Hematopoietic multipotent progenitor cell treated with erythropoietin and hydrocortisone succinate and interleukin-3 and kit ligand, for 8 days (in vitro differentiated cells): ENCODE measurements around the gene SLC35E3.

Experiments used
- DNase-seq: peaks from one replicate; pipeline ENCODE4 v3.0.0-alpha.2; 2015

Gene SLC35E3

DNA sequence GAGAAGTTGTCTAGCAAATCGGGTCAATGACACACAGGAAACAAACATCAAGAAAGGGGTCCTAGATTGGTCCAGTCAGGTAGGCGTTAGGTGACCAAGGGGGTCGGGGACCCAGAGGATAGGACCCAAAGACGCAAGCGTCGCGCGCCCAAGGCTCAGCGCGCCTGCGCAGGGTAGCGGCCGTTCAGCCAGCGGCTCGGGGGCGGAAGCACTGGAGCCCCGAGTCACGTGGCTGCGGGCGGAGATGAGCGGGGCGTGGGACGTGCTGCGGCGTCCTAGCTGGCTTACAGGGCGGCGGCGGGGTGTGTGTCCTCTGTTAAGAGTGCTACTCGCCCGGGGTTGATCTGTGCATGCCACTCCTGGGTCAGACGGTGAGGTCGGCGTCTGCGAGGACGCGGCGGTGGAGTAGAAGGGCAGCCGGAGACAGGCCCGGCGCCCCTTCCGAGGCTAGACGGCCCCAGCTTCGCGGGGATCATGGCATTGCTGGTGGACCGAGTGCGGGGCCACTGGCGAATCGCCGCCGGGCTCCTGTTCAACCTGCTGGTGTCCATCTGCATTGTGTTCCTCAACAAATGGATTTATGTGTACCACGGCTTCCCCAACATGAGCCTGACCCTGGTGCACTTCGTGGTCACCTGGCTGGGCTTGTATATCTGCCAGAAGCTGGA, at the start of gene SLC35E3:
Gene SLC35E3, plus strand, starts transcription at position 273 of the 668 bp plus-strand sequence. Its CDS starts 202 bp downstream, at position 475.
- DNase-seq, result peak; percentile 96

DNA sequence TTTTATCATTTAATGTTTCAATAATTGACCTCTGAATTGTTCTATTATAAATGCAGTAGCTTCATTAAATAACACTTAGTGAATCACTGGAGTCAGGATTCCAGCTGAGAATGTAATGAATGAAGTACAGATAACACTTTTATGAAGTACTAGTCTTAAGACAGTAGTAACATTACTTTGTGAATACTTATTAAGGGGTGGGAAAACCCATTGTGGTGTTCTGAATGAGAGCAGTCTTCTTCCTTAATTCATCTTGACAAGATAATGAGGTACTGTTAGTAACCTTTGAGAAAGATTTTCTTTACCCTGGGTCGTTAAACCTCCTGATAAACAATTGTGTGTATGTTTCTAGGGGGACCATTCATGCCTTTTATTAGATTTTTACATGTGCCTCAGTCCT, 46.5 kb upstream of the SLC35E3 start:
- DNase-seq, result no peak

DNA sequence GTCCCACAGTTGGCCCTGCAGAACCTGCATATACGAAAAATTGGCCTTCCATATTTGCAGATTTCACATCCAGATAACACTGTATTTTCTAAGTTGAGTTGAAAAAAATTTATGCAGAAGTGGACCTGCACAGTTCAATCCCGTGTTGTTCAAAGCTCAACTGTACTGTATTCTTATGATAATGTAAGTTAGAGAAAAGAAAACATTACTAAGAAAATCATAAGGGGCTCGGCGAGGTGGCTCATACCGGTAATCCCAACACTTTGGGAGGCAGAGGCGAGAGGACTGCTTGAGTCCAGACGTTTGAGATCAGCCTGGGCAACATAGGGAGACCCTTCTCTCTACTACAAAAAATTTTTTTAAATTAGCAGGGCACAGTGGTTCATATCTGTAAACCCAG, 18.2 kb upstream of the SLC35E3 start:
- DNase-seq, result no peak

DNA sequence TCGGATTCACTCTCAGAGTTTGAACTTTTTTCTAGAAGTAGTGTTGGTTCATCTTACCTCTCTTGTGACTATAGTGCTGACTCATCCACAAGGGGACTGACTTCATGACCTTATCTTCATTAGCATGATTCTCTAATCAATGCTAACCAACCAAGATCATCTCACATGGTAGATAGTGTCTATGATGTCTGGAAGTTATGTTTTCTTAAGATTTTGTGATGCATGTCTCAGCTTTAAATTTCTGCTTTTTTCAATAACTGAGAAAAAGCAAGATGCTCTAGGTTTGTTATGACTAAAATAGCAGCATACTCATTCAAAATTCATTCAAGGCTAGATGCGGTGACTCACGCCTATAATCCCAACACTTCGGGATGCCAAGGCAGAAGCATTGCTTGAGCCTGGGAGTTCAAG, 12.3 kb upstream of the SLC35E3 start:
- DNase-seq, result peak; percentile 11

DNA sequence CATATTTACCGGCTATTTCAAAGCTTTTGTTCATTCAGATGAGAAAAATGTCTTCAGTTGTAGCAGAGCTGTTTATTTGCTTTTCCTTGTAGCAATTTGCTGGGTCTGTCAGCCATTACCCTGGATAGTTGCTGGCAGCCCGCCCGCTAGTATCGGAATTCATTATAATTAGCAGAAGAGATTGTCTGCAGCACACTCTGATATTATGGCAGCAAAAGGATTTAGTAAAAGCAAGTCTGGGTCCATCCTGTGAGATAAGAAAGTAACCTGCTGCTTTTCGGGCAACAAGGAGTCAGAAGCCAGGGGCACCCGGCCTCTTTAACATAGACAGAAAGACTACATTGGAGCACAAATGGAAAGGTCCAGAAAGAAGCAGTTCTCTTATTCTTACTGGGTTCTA, 6.1 kb upstream of the SLC35E3 start:
- DNase-seq, result no peak

DNA sequence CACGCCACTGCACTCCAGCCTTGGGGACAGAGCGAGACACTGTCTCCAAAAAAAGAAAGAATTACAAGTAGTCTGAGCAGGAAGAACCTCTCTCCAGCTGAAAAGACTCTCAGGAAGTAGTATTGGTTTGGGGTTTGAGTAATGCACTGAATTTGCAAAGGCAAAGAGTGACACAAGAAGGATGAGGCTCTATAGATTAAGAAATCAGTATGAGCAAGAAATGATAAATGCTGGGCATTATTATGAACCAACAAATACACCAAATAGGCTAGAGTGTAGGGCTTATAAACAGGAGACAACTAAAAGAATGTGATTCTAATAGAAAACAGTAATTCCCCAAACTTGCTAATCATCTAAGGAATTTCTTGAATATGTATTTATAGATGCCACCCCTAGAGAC, 2.6 kb upstream of the SLC35E3 start:
- no peak for DNase-seq

DNA sequence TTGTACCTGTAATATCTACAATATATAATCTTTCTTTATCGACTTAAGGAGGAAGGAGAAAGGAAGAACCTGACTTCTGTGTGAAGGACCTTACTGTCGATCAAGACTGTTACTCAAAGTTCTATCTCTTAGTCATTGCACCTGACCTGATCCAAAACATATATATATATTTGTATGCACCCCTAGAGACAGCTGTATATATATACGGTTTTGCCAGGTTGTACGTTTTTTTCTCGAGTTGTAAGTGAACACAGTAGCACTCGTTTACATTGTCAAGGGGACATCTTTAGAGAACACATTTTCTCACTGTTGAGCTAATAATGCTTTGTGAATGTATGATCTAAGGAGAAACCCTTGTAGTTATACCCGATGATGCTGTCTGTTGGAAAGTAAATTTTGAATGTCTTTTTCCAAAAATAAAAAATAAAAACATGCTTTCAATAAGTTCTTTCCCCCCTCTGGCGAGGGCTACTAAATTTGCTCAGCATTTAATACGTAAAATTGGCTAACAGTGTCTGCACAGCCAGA, 536 bp upstream of the SLC35E3 start:
- DNase-seq, result no peak

DNA sequence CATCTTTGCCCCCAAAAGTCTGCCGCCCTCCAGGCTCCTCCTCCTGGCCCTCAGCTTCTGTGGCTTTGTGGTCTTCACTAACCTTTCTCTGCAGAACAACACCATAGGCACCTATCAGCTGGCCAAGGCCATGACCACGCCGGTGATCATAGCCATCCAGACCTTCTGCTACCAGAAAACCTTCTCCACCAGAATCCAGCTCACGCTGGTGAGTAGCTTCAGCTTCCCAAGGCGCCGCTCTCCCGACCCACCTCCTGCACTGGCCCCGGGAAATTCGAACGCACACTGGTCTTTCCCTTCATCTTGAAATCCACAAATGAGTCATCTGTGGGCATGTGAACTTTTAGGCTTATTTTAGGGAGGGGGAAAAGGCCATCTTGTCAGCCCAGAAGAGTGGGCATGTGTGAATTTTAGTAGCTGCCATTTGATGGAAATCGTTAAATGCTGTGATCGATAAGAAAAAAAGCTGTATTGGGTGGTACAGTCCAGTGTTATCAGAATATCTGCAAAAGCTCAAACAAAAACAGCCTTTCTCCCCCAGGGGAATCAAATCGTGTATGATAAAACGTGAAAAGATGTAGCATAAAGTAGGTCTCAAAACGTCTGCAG, 700 bp downstream of the SLC35E3 start:
- peak; percentile 63 for DNase-seq

DNA sequence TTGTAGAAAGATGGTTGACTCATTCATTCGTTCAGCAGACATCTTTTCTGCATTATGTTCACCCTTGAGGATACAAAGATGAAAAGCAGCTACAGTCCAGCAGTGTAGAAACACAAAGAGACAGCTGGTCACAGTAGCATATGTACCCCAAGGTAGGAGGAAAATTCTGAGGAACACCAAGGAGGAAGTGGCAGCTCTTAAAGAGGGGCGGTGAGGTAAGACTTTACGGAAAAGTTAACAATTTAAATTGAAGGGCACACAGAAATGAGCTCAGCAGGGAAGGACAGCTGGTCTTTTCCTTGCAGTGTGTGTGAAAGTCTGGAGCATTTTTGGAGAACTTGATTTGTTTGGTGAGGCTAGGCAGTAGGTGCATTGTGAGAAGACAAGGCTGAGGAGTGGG, 3.5 kb downstream of the SLC35E3 start:
- DNase-seq, result no peak

DNA sequence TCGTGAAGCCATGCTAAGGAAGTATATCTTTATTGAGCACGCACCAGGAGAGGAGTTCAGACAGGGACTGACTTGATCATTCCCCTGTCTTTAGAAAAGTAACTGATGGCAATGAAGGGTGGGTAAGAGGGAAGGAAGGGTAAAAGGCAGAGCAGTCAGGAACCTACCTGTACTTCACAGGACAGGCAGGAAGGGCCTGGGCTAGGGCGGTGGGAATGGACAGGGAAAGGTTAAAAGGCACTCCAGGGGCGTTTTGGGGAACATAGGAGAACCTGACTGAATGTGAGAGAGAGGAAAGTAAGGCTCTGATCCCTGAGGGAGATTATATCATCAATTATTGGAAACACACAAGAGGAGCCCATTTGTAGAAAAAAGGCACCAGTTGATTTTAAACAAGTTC, 3.9 kb downstream of the SLC35E3 start:
- no peak for DNase-seq

DNA sequence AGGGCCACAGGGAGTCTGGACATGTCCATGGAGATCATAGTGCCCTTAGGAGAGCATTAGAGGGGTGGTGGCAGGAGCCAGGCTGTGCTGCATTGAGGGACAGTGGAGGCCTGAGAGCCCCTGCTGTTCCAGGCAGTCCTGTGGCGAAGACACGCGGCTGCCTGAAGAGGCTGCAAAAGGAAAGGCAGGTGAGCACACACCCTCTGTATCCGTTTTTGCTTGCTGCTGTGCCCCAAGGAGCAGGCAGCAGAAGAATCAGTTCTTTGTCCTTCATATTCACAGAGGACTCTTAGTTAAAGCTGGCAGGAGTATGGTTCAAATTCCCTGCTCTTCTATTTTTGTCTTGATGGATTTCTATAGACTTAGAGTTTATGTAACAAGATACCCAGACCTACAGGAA, 4.5 kb downstream of the SLC35E3 start:
- no peak for DNase-seq

DNA sequence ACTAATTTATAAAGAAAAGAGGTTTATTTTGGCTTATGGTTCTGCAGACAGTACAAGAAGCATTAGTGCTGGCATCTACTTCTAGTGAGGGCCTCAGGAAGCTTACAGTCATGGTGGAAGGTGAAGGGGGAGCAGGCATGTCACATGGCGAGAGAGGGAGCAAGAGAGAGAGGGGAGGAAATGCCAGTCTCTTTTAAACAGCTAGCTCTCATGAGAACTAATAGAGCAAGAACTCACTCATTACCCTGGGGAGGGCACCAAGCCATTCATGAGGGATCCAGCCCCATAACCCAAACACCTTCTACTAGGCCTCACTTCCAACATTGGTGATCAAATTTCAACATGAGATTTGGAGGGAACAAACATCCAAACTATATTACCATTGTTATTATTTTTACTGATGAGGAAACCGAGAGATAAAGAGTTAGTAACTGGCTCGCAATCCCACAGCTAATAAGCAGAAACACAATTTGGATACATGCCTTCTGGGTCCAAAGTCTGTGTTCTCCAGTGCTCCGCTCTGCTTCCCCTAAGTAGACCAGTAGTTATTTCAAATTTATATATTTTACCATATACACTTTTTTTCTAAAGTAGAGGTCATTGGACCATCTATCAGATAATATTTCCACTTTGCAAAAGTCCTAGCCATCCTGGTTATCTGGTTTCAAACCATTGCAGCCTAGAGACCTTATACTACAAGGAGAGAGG, 9.7 kb downstream of the SLC35E3 start:
- DNase-seq, result no peak

DNA sequence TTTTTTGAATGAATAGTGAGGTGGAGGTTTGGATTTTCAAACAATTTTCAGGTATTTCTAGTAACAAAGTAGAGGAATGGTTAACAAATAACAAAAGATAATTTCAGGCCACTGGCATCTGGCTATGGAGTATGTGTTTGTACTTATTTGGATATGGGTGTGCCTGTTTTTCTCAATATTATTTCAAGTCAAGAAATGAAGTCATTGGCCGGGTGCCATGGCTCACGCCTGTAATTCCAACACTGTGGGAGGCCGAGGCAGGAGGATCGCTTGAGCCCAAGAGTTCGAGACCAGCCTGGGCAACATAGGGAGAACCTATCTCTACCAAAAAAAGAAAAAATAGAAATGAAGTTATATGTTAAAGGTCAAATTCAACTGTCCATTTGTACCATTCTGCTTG, 13.9 kb downstream of the SLC35E3 start:
- no peak for DNase-seq

DNA sequence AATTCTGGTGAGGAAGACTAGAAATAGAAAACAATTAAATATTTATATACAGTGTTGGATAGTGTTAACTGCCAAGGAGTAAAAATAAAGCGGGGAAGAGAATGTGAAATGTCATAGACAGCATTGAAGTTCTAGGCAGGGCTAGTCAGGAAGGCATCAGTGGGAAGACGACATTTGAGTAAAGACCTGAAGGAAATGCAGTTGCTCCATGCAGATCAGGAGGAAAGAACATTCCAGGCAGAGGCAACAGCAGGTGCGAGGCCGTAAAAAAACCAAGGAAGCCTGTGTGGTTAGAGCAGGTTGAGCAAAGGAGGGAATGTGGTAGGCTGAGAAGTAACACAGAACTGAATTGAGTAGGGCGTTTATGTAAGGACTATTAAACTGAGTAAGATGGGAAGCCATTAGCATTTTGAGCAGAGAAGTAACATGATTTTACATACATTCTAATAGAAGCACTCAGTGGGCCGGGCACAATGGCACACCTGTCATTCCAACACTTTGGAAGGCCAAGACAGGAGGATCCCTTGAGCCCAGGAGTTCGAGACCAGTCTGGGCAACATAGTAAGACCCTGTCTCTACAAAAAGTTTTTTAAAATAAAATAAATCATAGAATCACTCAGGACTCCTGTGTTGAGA, 14.9 kb downstream of the SLC35E3 start:
- no peak for DNase-seq

DNA sequence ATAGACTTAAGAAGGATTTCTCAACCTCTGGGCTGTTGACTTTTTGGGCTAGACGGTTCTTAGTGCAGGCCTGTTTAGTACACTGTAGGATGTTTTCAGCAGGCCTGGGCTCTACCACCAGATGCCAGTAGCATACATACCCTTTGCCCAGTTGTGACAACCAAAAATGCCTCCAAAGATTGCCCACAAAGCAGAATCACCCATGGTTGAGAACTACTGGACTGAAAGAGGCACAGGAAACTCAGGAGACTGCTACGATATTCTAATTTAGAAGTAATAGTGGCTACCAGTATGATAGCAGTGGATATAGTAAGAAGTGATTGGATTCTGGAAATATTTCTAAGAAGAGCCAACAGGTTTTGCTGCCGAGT, 15.5 kb downstream of the SLC35E3 start:
- no peak for DNase-seq

DNA sequence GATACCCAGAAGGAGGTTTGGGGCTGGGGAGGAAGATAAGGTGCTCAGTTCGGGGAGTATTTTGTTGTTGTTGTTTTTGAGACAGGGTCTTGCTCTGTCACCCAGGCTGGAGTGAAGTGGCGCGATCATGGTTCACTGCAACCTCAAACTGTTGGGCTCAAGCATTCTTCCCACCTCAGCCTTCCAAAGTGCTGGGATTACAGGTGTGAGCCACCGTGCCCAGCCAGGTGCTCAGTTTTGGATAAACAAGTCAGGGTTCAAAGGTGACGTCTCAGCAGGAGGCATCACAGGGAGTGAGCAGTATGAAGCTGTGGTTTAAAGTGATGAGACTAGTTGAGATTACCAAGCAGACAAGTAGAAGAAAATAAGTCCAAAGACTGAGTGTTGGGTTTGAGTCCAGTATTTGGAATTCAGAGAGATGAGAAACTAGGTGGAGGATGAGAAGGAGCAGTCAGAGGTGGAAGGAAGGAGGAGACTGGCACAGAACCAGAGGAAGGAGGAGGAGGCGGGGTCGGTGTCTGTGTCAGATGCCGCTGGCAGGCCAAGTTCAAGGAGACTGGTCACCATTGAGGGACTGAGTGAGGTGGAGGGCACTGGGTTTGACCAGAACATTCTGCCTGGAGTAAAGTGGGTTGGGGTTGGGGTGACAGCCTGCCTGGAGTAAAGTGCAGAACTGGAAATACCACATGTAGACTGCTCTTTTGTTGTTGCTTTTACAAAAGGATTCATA, 16.1 kb downstream of the SLC35E3 start:
- no peak for DNase-seq

DNA sequence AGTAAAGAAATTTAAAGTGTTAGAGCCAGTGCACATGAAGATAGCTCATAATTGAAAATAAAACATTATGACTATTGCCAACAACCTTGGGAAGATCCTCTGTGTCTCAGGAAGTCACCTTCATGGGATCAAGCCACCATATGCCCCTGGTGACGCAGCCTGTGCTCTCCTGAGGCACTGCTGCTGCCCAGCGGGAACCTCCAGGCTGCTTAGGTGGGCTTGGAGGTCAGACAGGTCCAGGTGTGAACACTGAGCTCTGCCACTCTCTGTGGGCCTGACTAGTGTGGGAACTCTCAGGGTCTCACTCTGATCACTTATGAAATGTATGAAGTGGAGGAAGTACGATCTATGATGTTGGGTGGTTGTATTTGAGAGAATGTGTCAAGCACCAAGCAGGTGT, 16.7 kb downstream of the SLC35E3 start:
- DNase-seq, result no peak

DNA sequence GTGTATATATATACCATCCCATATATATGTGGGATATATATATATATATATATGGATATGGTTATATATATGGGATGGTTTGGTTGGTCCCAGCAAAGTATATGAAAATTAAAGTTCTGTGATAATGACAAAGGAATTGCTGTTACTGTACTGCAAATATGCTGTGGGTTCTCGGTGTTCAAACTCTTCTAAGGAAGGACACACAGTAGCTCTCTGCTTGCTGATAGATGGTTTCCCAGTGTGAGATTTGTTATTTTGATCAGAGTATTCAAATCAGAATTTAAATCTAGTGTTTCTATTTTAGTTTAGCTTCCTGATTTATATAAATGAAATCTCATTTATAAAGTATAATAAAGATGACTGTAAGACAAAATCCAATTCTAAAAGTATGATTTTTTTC, 19.7 kb downstream of the SLC35E3 start:
- no peak for DNase-seq

DNA sequence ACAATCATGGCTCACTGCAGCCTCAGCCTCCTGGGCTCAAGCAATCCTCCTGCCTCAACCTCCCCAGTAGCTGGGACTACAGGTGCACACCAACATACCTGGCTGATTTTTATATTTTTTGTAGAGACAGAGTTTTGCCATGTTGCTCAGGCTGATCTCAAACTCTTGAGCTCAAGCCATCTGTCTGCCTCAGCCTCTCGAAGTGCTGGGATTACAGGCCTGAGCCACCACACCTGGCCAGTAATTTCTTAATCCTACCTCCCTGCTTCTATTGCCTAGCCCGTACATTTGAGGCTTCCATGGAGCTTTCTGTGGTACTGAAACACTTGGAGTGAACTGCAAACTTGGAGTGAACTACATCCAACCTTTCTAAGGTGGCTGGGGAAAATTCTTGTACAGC, 20.7 kb downstream of the SLC35E3 start:
- no peak for DNase-seq

DNA sequence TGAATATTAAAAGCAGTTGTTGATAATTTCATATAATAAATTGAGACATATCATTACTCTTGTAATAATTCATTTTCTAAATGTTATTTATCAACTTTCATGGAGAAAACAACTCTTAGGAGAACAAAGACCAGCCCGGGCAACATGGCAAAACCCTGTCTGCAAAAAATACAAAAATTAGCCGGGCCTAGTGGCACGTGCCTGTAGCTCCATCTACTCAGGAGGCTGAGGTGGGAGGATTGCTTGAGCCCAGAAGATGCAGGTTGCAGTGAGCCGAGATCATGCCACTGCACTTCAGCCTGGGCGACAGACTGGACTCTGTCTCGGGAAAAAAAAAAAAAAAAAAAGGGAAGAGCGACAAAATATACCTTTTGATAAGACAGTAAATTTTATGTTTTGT, 21.2 kb downstream of the SLC35E3 start:
- DNase-seq, result no peak

DNA sequence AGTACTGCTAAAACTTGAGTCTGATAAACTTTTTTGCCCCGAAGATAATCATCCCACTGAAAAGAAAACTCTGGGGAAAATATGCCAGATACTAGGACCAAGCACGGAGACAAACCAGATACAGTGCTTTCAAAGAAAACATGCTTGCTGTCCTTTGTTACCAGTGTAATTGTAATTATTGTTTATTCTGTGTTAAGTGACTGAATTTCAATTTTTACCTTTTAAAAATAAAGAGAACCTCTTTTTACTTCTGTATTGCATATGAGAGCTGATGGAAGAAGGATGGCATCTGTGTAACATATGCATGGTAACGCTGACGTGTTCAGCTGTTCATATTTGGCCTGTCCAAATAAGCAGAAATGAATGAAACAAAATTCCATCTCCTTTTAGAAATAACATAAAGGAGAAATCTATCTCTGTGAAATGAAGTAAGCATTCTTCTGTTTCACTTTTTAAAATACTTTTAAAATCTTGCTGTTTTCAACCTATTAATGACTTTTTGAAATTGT, 22.5 kb downstream of the SLC35E3 start:
- DNase-seq, result no peak

DNA sequence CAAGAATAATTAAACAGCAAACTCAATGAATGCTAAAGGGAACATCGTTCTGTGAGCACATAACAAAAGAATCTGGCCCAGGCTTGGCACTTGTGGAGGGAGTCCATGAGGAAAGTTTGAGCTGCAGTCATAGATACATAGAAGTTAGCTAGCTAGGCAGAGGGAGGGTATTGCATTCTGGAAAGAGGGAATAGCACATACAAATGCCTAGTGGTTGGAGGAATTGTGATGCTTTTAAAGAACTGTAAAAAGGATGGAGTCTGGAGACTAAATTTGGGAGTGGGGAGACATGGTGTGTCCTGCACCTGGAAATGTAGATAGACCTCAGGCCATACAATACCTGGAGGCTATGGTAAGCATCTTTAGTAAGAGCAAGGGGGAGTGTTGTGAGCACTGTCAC, 24.0 kb downstream of the SLC35E3 start:
- no peak for DNase-seq
